ENCODE data around the gene MSI2. TPM values are rescaled to one million over a fixed set of nuclear protein-coding genes. Genes with fewer than 3 reads are reported as not detected.
A peak's percentile ranks its signal among the peaks of the same experiment; 100 is the strongest.

MSI2 gene
- total RNA-seq, 1 donor from 2014 or later, result 60.6 TPM

- Mint-ChIP-seq H3K9me3 (ENCODE audit: unreplicated experiment) (peaks cover 9% of the 10 kb centered on the region), H3K27ac (ENCODE audit: unreplicated experiment) (no peak overlapping the region), H3K36me3 (ENCODE audit: low read depth, unreplicated experiment) (no peaks in the 10 kb centered on the region), H3K27me3 (ENCODE audit: unreplicated experiment) (no peaks in the 10 kb centered on the region), H3K4me1 (ENCODE audit: unreplicated experiment) (no peaks in the 10 kb centered on the region), H3K4me3 (ENCODE audit: unreplicated experiment) (no peak overlapping the region)
- DNase-seq (ENCODE audit: low spot score), result no peak
- no peak for TF ChIP-seq CTCF (IDR thresholded peaks at IDR 0.05; ENCODE audit: unreplicated experiment)
These were observed 5.0 kb upstream of the MSI2 start for GRCh38 chr17:57251211-57251787.

GRCh38 chr17:57253362-57254065, 2.8 kb upstream of the MSI2 start:
- H3K4me1 Mint-ChIP-seq (ENCODE audit: unreplicated experiment), result peaks cover 14% of the 10 kb centered on the region
- no peak for DNase-seq (ENCODE audit: low spot score)
- no peak for TF ChIP-seq CTCF (IDR thresholded peaks at IDR 0.05; ENCODE audit: unreplicated experiment)
- peaks cover under 1% of the 10 kb centered on the region for H3K27me3 Mint-ChIP-seq (ENCODE audit: unreplicated experiment)
- H3K4me3 Mint-ChIP-seq (ENCODE audit: unreplicated experiment), result no peak overlapping the region
- peaks cover 9% of the 10 kb centered on the region for H3K9me3 Mint-ChIP-seq (ENCODE audit: unreplicated experiment)
- H3K27ac Mint-ChIP-seq (ENCODE audit: unreplicated experiment), result no peak overlapping the region
- peaks cover 6% of the 10 kb centered on the region for H3K36me3 Mint-ChIP-seq (ENCODE audit: low read depth, unreplicated experiment)

- no peak for DNase-seq (ENCODE audit: low spot score)
- peaks cover 29% of the 10 kb centered on the region for H3K4me1 Mint-ChIP-seq (ENCODE audit: unreplicated experiment)
- peaks cover 6% of the 10 kb centered on the region for H3K36me3 Mint-ChIP-seq (ENCODE audit: low read depth, unreplicated experiment)
- no peak for TF ChIP-seq CTCF (IDR thresholded peaks at IDR 0.05; ENCODE audit: unreplicated experiment)
- peaks cover 4% of the 10 kb centered on the region for H3K27me3 Mint-ChIP-seq (ENCODE audit: unreplicated experiment)
- H3K4me3 Mint-ChIP-seq (ENCODE audit: unreplicated experiment), result peak overlapping the region; percentile 91
- H3K27ac Mint-ChIP-seq (ENCODE audit: unreplicated experiment), result peak overlapping the region; percentile 72
- no peaks in the 10 kb centered on the region for H3K9me3 Mint-ChIP-seq (ENCODE audit: unreplicated experiment)
These were observed 1.0 kb upstream of the MSI2 start for GRCh38 chr17:57255182-57255775.

GRCh38 chr17:57256708-57257112, 387 bp downstream of the MSI2 start:
- H3K27me3 Mint-ChIP-seq (ENCODE audit: unreplicated experiment), result peaks cover 4% of the 10 kb centered on the region
- H3K36me3 Mint-ChIP-seq (ENCODE audit: low read depth, unreplicated experiment), result peaks cover 6% of the 10 kb centered on the region
- TF ChIP-seq CTCF (IDR thresholded peaks at IDR 0.05; ENCODE audit: unreplicated experiment), result no peak
- H3K27ac Mint-ChIP-seq (ENCODE audit: unreplicated experiment), result no peak overlapping the region
- peaks cover 38% of the 10 kb centered on the region for H3K4me1 Mint-ChIP-seq (ENCODE audit: unreplicated experiment)
- no peak for DNase-seq (ENCODE audit: low spot score)
- no peaks in the 10 kb centered on the region for H3K9me3 Mint-ChIP-seq (ENCODE audit: unreplicated experiment)
- peak overlapping the region; percentile 97 for H3K4me3 Mint-ChIP-seq (ENCODE audit: unreplicated experiment)

Measured in endothelial cell (in vitro differentiated cells).